NCI-H1436 (cell line): Measurements from ENCODE around the gene PODXL.
"Not testable (repeated sequence)": the region's sequence is repeated elsewhere in the genome, so short reads cannot be mapped to it uniquely, and the experiment has no call there.

Experiments used
- DNase-seq: peaks from one replicate; lab custom pipeline; 2025; lab: John Stamatoyannopoulos, UW

Gene PODXL

GRCh38 chr7:131494182-131494581, 62.2 kb downstream of the PODXL start:
- no peak for DNase-seq

- no peak for DNase-seq
Observed at GRCh38 chr7:131493581-131493980, 62.8 kb downstream of the PODXL start.

- DNase-seq: no peak
Observed at GRCh38 chr7:131493081-131493480, 63.3 kb downstream of the PODXL start.

GRCh38 chr7:131489881-131490280, 66.5 kb downstream of the PODXL start:
- no peak for DNase-seq

- DNase-seq: no peak
Observed at GRCh38 chr7:131489196-131489595, 67.2 kb downstream of the PODXL start.

- DNase-seq: no peak
Observed at GRCh38 chr7:131488361-131488760, 68.1 kb downstream of the PODXL start.

GRCh38 chr7:131487217-131487616, 69.2 kb downstream of the PODXL start:
- no peak for DNase-seq

- no peak for DNase-seq
Observed at GRCh38 chr7:131486346-131486745, 70.1 kb downstream of the PODXL start.

GRCh38 chr7:131483586-131483985, 72.8 kb downstream of the PODXL start:
- DNase-seq: no peak

- no peak for DNase-seq
Observed at GRCh38 chr7:131482800-131483199, 73.6 kb downstream of the PODXL start.

- no peak for DNase-seq
Observed at GRCh38 chr7:131480384-131481315, 75.8 kb downstream of the PODXL start.

- no peak for DNase-seq
Observed at GRCh38 chr7:131476740-131477139, 79.7 kb downstream of the PODXL start.

GRCh38 chr7:131471250-131472004, 85.0 kb downstream of the PODXL start:
- no peak for DNase-seq

GRCh38 chr7:131467788-131468187, 88.6 kb downstream of the PODXL start:
- no peak for DNase-seq

GRCh38 chr7:131466735-131467365, 89.6 kb downstream of the PODXL start:
- no peak for DNase-seq

GRCh38 chr7:131462715-131463114, 93.7 kb downstream of the PODXL start:
- not testable (repeated sequence) for DNase-seq

GRCh38 chr7:131462059-131462458, 94.4 kb downstream of the PODXL start:
- DNase-seq: no peak

GRCh38 chr7:131459256-131459655, 97.2 kb downstream of the PODXL start:
- DNase-seq: no peak

GRCh38 chr7:131456338-131456737, 100.1 kb downstream of the PODXL start:
- DNase-seq: no peak

- DNase-seq: no peak
Observed at GRCh38 chr7:131455546-131455945, 100.9 kb downstream of the PODXL start.

- no peak for DNase-seq
Observed at GRCh38 chr7:131455001-131455400, 101.4 kb downstream of the PODXL start.

- DNase-seq: no peak
Observed at GRCh38 chr7:131454498-131454897, 101.9 kb downstream of the PODXL start.
